ENCODE measurements around the gene ARFGEF3. TPM values are rescaled to one million over a fixed set of nuclear protein-coding genes. Genes with fewer than 3 reads are reported as not detected.

ARFGEF3 gene
- total RNA-seq, 1 donor from 2014 or later = 9.5 TPM

GRCh38 chr6:138297761-138298298 is 136.1 kb downstream of the ARFGEF3 start:
- DNase-seq (ENCODE audit: low read depth) = no peak
- no peak overlapping the region for H3K4me3 ChIP-seq (ENCODE audit: low read depth, low read length)
- TF ChIP-seq CTCF (conservative IDR thresholded peaks at IDR 0.05; ENCODE audit: low read depth, low read length) = no peak

- TF ChIP-seq CTCF (conservative IDR thresholded peaks at IDR 0.05; ENCODE audit: low read depth, low read length) = no peak
These were observed 138.7 kb downstream of the ARFGEF3 start for GRCh38 chr6:138300469-138300868.

GRCh38 chr6:138302554-138302953 is 140.8 kb downstream of the ARFGEF3 start:
- H3K4me3 ChIP-seq (ENCODE audit: low read depth, low read length) = no peak overlapping the region
- no peak for TF ChIP-seq CTCF (conservative IDR thresholded peaks at IDR 0.05; ENCODE audit: low read depth, low read length)
- no peak for DNase-seq (ENCODE audit: low read depth)

More at GRCh38 chr6:138300469-138300868, 138.7 kb downstream of the ARFGEF3 start:
- DNase-seq (ENCODE audit: low read depth) = no peak
- no peak overlapping the region for H3K4me3 ChIP-seq (ENCODE audit: low read depth, low read length)

- no peak overlapping the region for H3K4me3 ChIP-seq (ENCODE audit: low read depth, low read length)
- no peak for DNase-seq (ENCODE audit: low read depth)
- no peak for TF ChIP-seq CTCF (conservative IDR thresholded peaks at IDR 0.05; ENCODE audit: low read depth, low read length)
These were observed 145.6 kb downstream of the ARFGEF3 start for GRCh38 chr6:138307352-138307751.

- no peak overlapping the region for H3K4me3 ChIP-seq (ENCODE audit: low read depth, low read length)
- no peak for DNase-seq (ENCODE audit: low read depth)
These were observed 146.3 kb downstream of the ARFGEF3 start for GRCh38 chr6:138307816-138308730.

GRCh38 chr6:138308731-138309110 is 147.0 kb downstream of the ARFGEF3 start:
- no peak for DNase-seq (ENCODE audit: low read depth)
- no peak overlapping the region for H3K4me3 ChIP-seq (ENCODE audit: low read depth, low read length)
- no peak for TF ChIP-seq CTCF (conservative IDR thresholded peaks at IDR 0.05; ENCODE audit: low read depth, low read length)

More at GRCh38 chr6:138307816-138308730, 146.3 kb downstream of the ARFGEF3 start:
- TF ChIP-seq CTCF (conservative IDR thresholded peaks at IDR 0.05; ENCODE audit: low read depth, low read length) = peak; percentile 41
